HEK293T (cell line): Measurements from ENCODE around the gene FXYD6.
A peak's percentile ranks its signal among the peaks of the same experiment; 100 is the strongest.

Experiments
- ARNT ChIP-seq: fragments of 450-650 bp; IDR thresholded peaks from 2 replicates; pipeline ENCODE4 v1.6.1; 2017; ENCODE audit warnings: mild to moderate bottlenecking
- ELF4 ChIP-seq: fragments of 450-650 bp; IDR thresholded peaks from 2 replicates; pipeline ENCODE4 v1.6.1; 2017; ENCODE audit warnings: antibody characterized with exemption
- FOXM1 ChIP-seq: fragments of 450-650 bp; IDR thresholded peaks from 2 replicates; pipeline ENCODE4 v1.6.1; 2017; ENCODE audit warnings: mild to moderate bottlenecking, borderline replicate concordance
- HDGF ChIP-seq: fragments of 450-650 bp; IDR thresholded peaks from 2 replicates; pipeline ENCODE4 v1.6.1; 2017; ENCODE audit warnings: antibody characterized with exemption, borderline replicate concordance
- LEF1 ChIP-seq: fragments of 450-650 bp; IDR thresholded peaks from 2 replicates; pipeline ENCODE4 v1.6.1; 2017; ENCODE audit warnings: mild to moderate bottlenecking, borderline replicate concordance
- SP1 ChIP-seq: fragments of 450-650 bp; IDR thresholded peaks from 2 replicates; pipeline ENCODE4 v1.6.1; 2017
- TARDBP ChIP-seq: fragments of 450-650 bp; IDR thresholded peaks from 2 replicates; pipeline ENCODE4 v1.6.1; 2016
- TF ChIP-seq, protein P1 (sequence below): fragments of 450-650 bp; IDR thresholded peaks from 2 replicates; pipeline ENCODE4 v1.6.1; 2016

- TF ChIP-seq FOXM1: no peak
- no peak for TF ChIP-seq ARNT
- TF ChIP-seq, protein P1, sequence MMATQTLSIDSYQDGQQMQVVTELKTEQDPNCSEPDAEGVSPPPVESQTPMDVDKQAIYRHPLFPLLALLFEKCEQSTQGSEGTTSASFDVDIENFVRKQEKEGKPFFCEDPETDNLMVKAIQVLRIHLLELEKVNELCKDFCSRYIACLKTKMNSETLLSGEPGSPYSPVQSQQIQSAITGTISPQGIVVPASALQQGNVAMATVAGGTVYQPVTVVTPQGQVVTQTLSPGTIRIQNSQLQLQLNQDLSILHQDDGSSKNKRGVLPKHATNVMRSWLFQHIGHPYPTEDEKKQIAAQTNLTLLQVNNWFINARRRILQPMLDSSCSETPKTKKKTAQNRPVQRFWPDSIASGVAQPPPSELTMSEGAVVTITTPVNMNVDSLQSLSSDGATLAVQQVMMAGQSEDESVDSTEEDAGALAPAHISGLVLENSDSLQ: peak; percentile 80
- no peak for TF ChIP-seq TARDBP
- no peak for TF ChIP-seq LEF1
- no peak for TF ChIP-seq SP1
- no peak for TF ChIP-seq HDGF
- TF ChIP-seq ELF4: no peak
Measured at GRCh38 chr11:117816151-117816741, 60.2 kb downstream of the FXYD6 start.
